DOHH2 (cell line): ENCODE results near the gene NABP1.

Source experiments
- EZH2phosphoT487 ChIP-seq: fragments of 200-600 bp; sonication (generic); IDR thresholded peaks from 2 replicates; pipeline ENCODE4 v1.6.1; 2017; ENCODE audit warnings: borderline replicate concordance, mild to moderate bottlenecking, antibody characterized with exemption, low read length, moderate library complexity, mixed read lengths
- TF ChIP-seq, protein P1 (sequence below): fragments of 200-600 bp; sonication (generic); IDR thresholded peaks from one replicate; pipeline ENCODE4 v1.5.1; 2014; ENCODE audit warnings: antibody characterized with exemption, mild to moderate bottlenecking, low read depth, low read length; ENCODE audit not compliant: poor library complexity, severe bottlenecking

DNA sequence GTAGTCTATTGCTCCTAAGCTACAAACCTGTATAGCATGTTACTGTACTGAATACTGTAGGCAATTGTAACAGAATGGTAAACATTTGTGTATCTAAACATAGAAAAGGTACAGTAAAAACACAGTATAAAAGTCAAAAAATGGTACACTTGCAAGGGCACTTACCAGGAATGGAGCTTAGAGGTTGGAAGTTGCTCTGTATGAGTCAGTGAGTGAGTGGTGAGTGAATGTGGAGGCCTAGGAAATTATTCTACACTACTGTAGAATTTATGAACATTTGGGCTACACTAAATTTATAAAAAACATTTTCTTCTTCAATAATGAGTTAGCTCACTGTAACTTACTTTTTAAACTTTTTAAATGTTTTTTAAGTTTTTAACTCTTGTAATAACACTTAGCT is 19.0 kb downstream of the NABP1 start:
- TF ChIP-seq, protein P1, sequence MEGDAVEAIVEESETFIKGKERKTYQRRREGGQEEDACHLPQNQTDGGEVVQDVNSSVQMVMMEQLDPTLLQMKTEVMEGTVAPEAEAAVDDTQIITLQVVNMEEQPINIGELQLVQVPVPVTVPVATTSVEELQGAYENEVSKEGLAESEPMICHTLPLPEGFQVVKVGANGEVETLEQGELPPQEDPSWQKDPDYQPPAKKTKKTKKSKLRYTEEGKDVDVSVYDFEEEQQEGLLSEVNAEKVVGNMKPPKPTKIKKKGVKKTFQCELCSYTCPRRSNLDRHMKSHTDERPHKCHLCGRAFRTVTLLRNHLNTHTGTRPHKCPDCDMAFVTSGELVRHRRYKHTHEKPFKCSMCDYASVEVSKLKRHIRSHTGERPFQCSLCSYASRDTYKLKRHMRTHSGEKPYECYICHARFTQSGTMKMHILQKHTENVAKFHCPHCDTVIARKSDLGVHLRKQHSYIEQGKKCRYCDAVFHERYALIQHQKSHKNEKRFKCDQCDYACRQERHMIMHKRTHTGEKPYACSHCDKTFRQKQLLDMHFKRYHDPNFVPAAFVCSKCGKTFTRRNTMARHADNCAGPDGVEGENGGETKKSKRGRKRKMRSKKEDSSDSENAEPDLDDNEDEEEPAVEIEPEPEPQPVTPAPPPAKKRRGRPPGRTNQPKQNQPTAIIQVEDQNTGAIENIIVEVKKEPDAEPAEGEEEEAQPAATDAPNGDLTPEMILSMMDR, result no peak
- no peak for TF ChIP-seq EZH2phosphoT487
